ENCODE measurements around the gene HNRNPUL1.

GRCh38 chr19:41233748-41234240 is 30.4 kb upstream of the HNRNPUL1 start:
- TF ChIP-seq, protein P1, sequence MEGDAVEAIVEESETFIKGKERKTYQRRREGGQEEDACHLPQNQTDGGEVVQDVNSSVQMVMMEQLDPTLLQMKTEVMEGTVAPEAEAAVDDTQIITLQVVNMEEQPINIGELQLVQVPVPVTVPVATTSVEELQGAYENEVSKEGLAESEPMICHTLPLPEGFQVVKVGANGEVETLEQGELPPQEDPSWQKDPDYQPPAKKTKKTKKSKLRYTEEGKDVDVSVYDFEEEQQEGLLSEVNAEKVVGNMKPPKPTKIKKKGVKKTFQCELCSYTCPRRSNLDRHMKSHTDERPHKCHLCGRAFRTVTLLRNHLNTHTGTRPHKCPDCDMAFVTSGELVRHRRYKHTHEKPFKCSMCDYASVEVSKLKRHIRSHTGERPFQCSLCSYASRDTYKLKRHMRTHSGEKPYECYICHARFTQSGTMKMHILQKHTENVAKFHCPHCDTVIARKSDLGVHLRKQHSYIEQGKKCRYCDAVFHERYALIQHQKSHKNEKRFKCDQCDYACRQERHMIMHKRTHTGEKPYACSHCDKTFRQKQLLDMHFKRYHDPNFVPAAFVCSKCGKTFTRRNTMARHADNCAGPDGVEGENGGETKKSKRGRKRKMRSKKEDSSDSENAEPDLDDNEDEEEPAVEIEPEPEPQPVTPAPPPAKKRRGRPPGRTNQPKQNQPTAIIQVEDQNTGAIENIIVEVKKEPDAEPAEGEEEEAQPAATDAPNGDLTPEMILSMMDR (IDR thresholded peaks at IDR 0.05) = no peak
- no peak for TF ChIP-seq POLR2A (IDR thresholded peaks at IDR 0.05)

Data from thyroid gland (tissue), 4 donors.